Small intestine (tissue), 16 donors: ENCODE measurements around the gene TAC1. TPM values are rescaled to one million over a fixed set of nuclear protein-coding genes. Genes with fewer than 3 reads are reported as not detected.

Source experiments
- DNase-seq, 2 donors: peaks; one replicate each; pipeline versions ENCODE4 v3.0.0 to v3.0.0-alpha.2; 2013
- FAIRE-seq: peaks from 2 replicates; lab custom pipeline; 2012; peaks lifted over from hg19 to GRCh38; lab: Jason Lieb, UNC
- H3K27ac ChIP-seq, 3 donors: one replicate each; pipeline ENCODE4 v1.5.1; 2013; ENCODE audit warnings: low read length in 2 of 3, mild to moderate bottlenecking in 2 of 3, control low read depth in 1 of 3, inconsistent platforms in 1 of 3, low read depth in 1 of 3, moderate library complexity in 1 of 3
- H3K27me3 ChIP-seq, 3 donors: one replicate each; pipeline ENCODE4 v1.6.1; 2013; ENCODE audit warnings: low read length in 3 of 3, inconsistent platforms in 1 of 3; ENCODE audit not compliant: control insufficient read depth in 3 of 3, insufficient read depth in 3 of 3
- H3K36me3 ChIP-seq, 3 donors: one replicate each; pipeline ENCODE4 v1.6.1; 2013; ENCODE audit warnings: low read length in 3 of 3, inconsistent platforms in 1 of 3, low read depth in 1 of 3, mild to moderate bottlenecking in 1 of 3, moderate library complexity in 1 of 3; ENCODE audit not compliant: control insufficient read depth in 3 of 3, insufficient read depth in 2 of 3
- H3K4me1 ChIP-seq, 3 donors: one replicate each; pipeline ENCODE4 v1.6.1; 2013; ENCODE audit warnings: low read length in 2 of 3, inconsistent platforms in 1 of 3, low read depth in 1 of 3, mild to moderate bottlenecking in 1 of 3, moderate library complexity in 1 of 3; ENCODE audit not compliant: control insufficient read depth in 3 of 3, insufficient read depth in 2 of 3
- H3K4me3 ChIP-seq, 3 donors: one replicate each; pipeline ENCODE4 v1.5.1; 2013; ENCODE audit warnings: low read length in 3 of 3, control low read depth in 1 of 3, inconsistent platforms in 1 of 3, low read depth in 1 of 3, mild to moderate bottlenecking in 1 of 3, moderate library complexity in 1 of 3
- H3K9me3 ChIP-seq, 2 donors: one replicate each; pipeline ENCODE4 v1.6.1; 2013; ENCODE audit warnings: low read depth in 1 of 2, low read length in 1 of 2; ENCODE audit not compliant: control insufficient read depth in 2 of 2, insufficient read depth in 1 of 2
- whole genome bisulfite sequencing, 3 donors: extraction: QIAGEN DNeasy Blood & Tissue Kit; methylation state at CpG; one replicate each; pipeline ENCODE4 v1.1.7; 2013; 5-methylcytosine and 5-hydroxymethylcytosine counted together
- long read RNA-seq, 10 donors: transcript quantifications; one replicate each; lab custom pipeline, GENCODE V29; 2026
- polyA plus RNA-seq, 4 donors: library from polyadenylated mRNA; stranded (reverse) in 3 of 4; unstranded in 1 of 4; fragments of 200-250 nt in 3 of 4; fragments of 120-200 nt in 1 of 4; gene quantifications; one replicate each; pipeline versions ENCODE4 v1.2.1 to v1.2.3, GENCODE V29; 2013
- donor health status: healthy with polysubstance abuse.
- donor health status: control.
- donor health status: control.
- donor health status: Bipolar disorder and iron deficiency.
- donor health status: healthy.

Gene TAC1
- polyA plus RNA-seq: 10 to 100 TPM in 1 of 4 donors, 1 to 10 TPM in 1, not detected in 2; 1.4 to 50.7 TPM
- long read RNA-seq, donor 1: 0 reads
- long read RNA-seq, donor 2, partial matches to known transcripts: 0 of 2 reads
- long read RNA-seq, donor 2, other reads (novel, unspliced or antisense): 0 of 2 reads
- long read RNA-seq, donor 3, partial matches to known transcripts: 0 of 2 reads
- long read RNA-seq, donor 3, other reads (novel, unspliced or antisense): 0 of 2 reads
- long read RNA-seq, donor 4: 0 reads
- long read RNA-seq, donor 5: 0 reads
- long read RNA-seq, donor 6, partial matches to known transcripts: 0 of 2 reads
- long read RNA-seq, donor 6, other reads (novel, unspliced or antisense): 0 of 2 reads
- long read RNA-seq, donor 7: 0 reads
- long read RNA-seq, donor 8: 0 reads
- long read RNA-seq, donor 9, partial matches to known transcripts: 0 of 1 reads
- long read RNA-seq, donor 9, other reads (novel, unspliced or antisense): 0 of 1 reads
- long read RNA-seq, donor 10, partial matches to known transcripts: 0 of 4 reads
- long read RNA-seq, donor 10, other reads (novel, unspliced or antisense): 0 of 4 reads

GRCh38 chr7:97731736-97732564 is at the start of gene TAC1:
Gene TAC1, plus strand, starts transcription at chr7:97732086. Its CDS starts 527 bp downstream, at chr7:97732613.
- DNase-seq: peak in 1 of 2 donors; percentile 38
- Histone ChIP-seq H3K27ac (no peak within 1 kb of the TSS), H3K27me3 (peaks cover 0 to 48% (median 22%) of the 10 kb centered on the region in 3 donors), H3K9me3 (no peaks in the 10 kb centered on the region), H3K4me1 (peaks cover 0 to 3% (median 0%) of the 10 kb centered on the region in 3 donors), H3K4me3 (no peak within 1 kb of the TSS), H3K36me3 (no peaks in the 10 kb centered on the region)
- 4 to 13% (median 4%) methylated on average over 51 to 57 of the region's 57 CpGs for WGBS, 3 donors
- FAIRE-seq: no peak

- no peaks in the 10 kb centered on the region for H3K4me1 ChIP-seq
- 70 to 79% (median 75%) methylated on average over 4 of the region's 4 CpGs for WGBS, 3 donors
- H3K36me3 ChIP-seq: no peaks in the 10 kb centered on the region
- no peak overlapping the region for H3K4me3 ChIP-seq
- no peak overlapping the region for H3K27ac ChIP-seq
- DNase-seq (no peak), FAIRE-seq (no peak)
- H3K9me3 ChIP-seq: no peaks in the 10 kb centered on the region
- H3K27me3 ChIP-seq: no peaks in the 10 kb centered on the region
These were observed 45.9 kb upstream of the TAC1 start for GRCh38 chr7:97685952-97686351.

GRCh38 chr7:97693586-97693985 is 38.3 kb upstream of the TAC1 start:
- Histone ChIP-seq H3K4me3 (no peak overlapping the region), H3K4me1 (no peaks in the 10 kb centered on the region), H3K27me3 (no peaks in the 10 kb centered on the region), H3K36me3 (no peaks in the 10 kb centered on the region), H3K9me3 (no peaks in the 10 kb centered on the region), H3K27ac (no peak overlapping the region)
- WGBS, 3 donors: 25 to 77% (median 65%) methylated on average over 1 of the region's 1 CpG
- FAIRE-seq (no peak), DNase-seq (peak in 1 of 2 donors; percentile 1)

- Histone ChIP-seq H3K27me3 (no peaks in the 10 kb centered on the region), H3K36me3 (no peaks in the 10 kb centered on the region), H3K9me3 (no peaks in the 10 kb centered on the region), H3K4me1 (no peaks in the 10 kb centered on the region), H3K27ac (no peak overlapping the region), H3K4me3 (no peak overlapping the region)
- FAIRE-seq: no peak
- no peak for DNase-seq
- 85 to 90% (median 89%) methylated on average over 2 of the region's 2 CpGs for WGBS, 3 donors
These were observed 37.5 kb upstream of the TAC1 start for GRCh38 chr7:97694355-97694754.

GRCh38 chr7:97697396-97697795 is 34.5 kb upstream of the TAC1 start:
- H3K27ac ChIP-seq: no peak overlapping the region
- H3K4me1 ChIP-seq: no peaks in the 10 kb centered on the region
- H3K36me3 ChIP-seq: no peaks in the 10 kb centered on the region
- no peak for DNase-seq
- H3K4me3 ChIP-seq: no peak overlapping the region
- H3K27me3 ChIP-seq: no peaks in the 10 kb centered on the region
- FAIRE-seq: no peak
- H3K9me3 ChIP-seq: peaks cover 0 to 2% of the 10 kb centered on the region in 2 donors

- no peak for DNase-seq
- 83 to 90% (median 86%) methylated on average over 3 of the region's 3 CpGs for WGBS, 3 donors
- no peak overlapping the region for H3K27ac ChIP-seq
- no peaks in the 10 kb centered on the region for H3K9me3 ChIP-seq
- no peak for FAIRE-seq
- H3K36me3 ChIP-seq: no peaks in the 10 kb centered on the region
- no peak overlapping the region for H3K4me3 ChIP-seq
- no peaks in the 10 kb centered on the region for H3K4me1 ChIP-seq
- H3K27me3 ChIP-seq: no peaks in the 10 kb centered on the region
These were observed 9.5 kb upstream of the TAC1 start for GRCh38 chr7:97722386-97722785.

GRCh38 chr7:97732565-97733275 is 834 bp downstream of the TAC1 start:
- Histone ChIP-seq H3K9me3 (no peaks in the 10 kb centered on the region), H3K4me1 (peaks cover 0 to 3% (median 0%) of the 10 kb centered on the region in 3 donors), H3K27me3 (peaks cover 0 to 48% (median 22%) of the 10 kb centered on the region in 3 donors), H3K4me3 (no peak overlapping the region), H3K27ac (no peak overlapping the region), H3K36me3 (no peaks in the 10 kb centered on the region)
- 5 to 8% (median 6%) methylated on average over 42 of the region's 42 CpGs for WGBS, 3 donors
- FAIRE-seq (no peak), DNase-seq (peak in 1 of 2 donors; percentile 22)
